WTC11 (cell line): ENCODE measurements around the gene DNAJB2. TPM values are rescaled to one million over a fixed set of nuclear protein-coding genes. Genes with fewer than 3 reads are reported as not detected.
A peak's percentile ranks its signal among the peaks of the same experiment; 100 is the strongest.

ENCODE experiments used
- ATF6 ChIP-seq: sonication (generic); formaldehyde crosslinking; IDR thresholded peaks from 2 replicates; pipeline ENCODE4 v1.8.1; 2023; ENCODE audit warnings: mild to moderate bottlenecking, missing genetic modification reagents
- CDX4 ChIP-seq: fragments of 250-450 bp; sonication (Bioruptor Pico); IDR thresholded peaks from 2 replicates; pipeline ENCODE4 v1.9.0; 2021; ENCODE audit warnings: moderate library complexity, mild to moderate bottlenecking, inconsistent platforms, borderline replicate concordance
- CTCF ChIP-seq: fragments of 200-600 bp; IDR thresholded peaks from 2 replicates; pipeline ENCODE4 v1.8.0; 2022; ENCODE audit warnings: antibody characterized with exemption
- E2F5 ChIP-seq: sonication (generic); formaldehyde crosslinking; IDR thresholded peaks from 2 replicates; pipeline ENCODE4 v1.8.1; 2022; ENCODE audit warnings: mild to moderate bottlenecking, moderate library complexity, missing genetic modification reagents
- EMX1 ChIP-seq: fragments of 250-450 bp; sonication (Bioruptor Pico); IDR thresholded peaks from 2 replicates; pipeline ENCODE4 v1.8.0; 2021; ENCODE audit warnings: mild to moderate bottlenecking
- GTF2I ChIP-seq: fragments of 250-450 bp; sonication (Bioruptor Pico); conservative IDR thresholded peaks from 2 replicates; pipeline ENCODE4 v1.4.0; 2021; ENCODE audit warnings: mild to moderate bottlenecking
- IRF1 ChIP-seq: sonication (generic); formaldehyde crosslinking; IDR thresholded peaks from 2 replicates; pipeline ENCODE4 v1.8.0; 2023; ENCODE audit warnings: missing genetic modification reagents
- NFATC4 ChIP-seq: fragments of 250-450 bp; sonication (Bioruptor Pico); IDR thresholded peaks from 2 replicates; pipeline ENCODE4 v1.9.0; 2021; ENCODE audit warnings: mild to moderate bottlenecking
- NR2C2 ChIP-seq: sonication (generic); formaldehyde crosslinking; IDR thresholded peaks from 2 replicates; pipeline ENCODE4 v1.8.0; 2022; ENCODE audit warnings: mild to moderate bottlenecking, missing genetic modification reagents
- PREB ChIP-seq: sonication (generic); formaldehyde crosslinking; IDR thresholded peaks from 2 replicates; pipeline ENCODE4 v1.8.1; 2022; ENCODE audit warnings: mild to moderate bottlenecking, missing genetic modification reagents, moderate library complexity, borderline replicate concordance
- RORB ChIP-seq: fragments of 250-450 bp; sonication (Bioruptor Pico); IDR thresholded peaks from 2 replicates; pipeline ENCODE4 v1.9.0; 2021; ENCODE audit warnings: mild to moderate bottlenecking
- STAT6 ChIP-seq: sonication (generic); formaldehyde crosslinking; conservative IDR thresholded peaks from 2 replicates; pipeline ENCODE4 v1.8.1; 2023; ENCODE audit warnings: mild to moderate bottlenecking, low read depth, missing genetic modification reagents, moderate library complexity
- TCF7 ChIP-seq: sonication (generic); formaldehyde crosslinking; IDR thresholded peaks from 2 replicates; pipeline ENCODE4 v1.8.0; 2022; ENCODE audit warnings: mild to moderate bottlenecking, low read depth, missing genetic modification reagents, moderate library complexity
- TP53 ChIP-seq: sonication (generic); formaldehyde crosslinking; IDR thresholded peaks from 2 replicates; pipeline ENCODE4 v1.8.1; 2023; ENCODE audit warnings: mild to moderate bottlenecking, missing genetic modification reagents
- USF1 ChIP-seq: sonication (generic); formaldehyde crosslinking; IDR thresholded peaks from 2 replicates; pipeline ENCODE4 v1.8.0; 2022; ENCODE audit warnings: mild to moderate bottlenecking, missing genetic modification reagents
- ZNF232 ChIP-seq: sonication (generic); formaldehyde crosslinking; IDR thresholded peaks from 2 replicates; pipeline ENCODE4 v1.8.0; 2022; ENCODE audit warnings: mild to moderate bottlenecking, missing genetic modification reagents
- ZNF423 ChIP-seq: fragments of 250-450 bp; sonication (Bioruptor Pico); IDR thresholded peaks from 2 replicates; pipeline ENCODE4 v2.1.2; 2022; ENCODE audit warnings: mild to moderate bottlenecking, moderate library complexity
- ZNF532 ChIP-seq: fragments of 250-450 bp; sonication (Bioruptor Pico); IDR thresholded peaks from 2 replicates; pipeline ENCODE4 v1.9.0; 2021; ENCODE audit warnings: mild to moderate bottlenecking, borderline replicate concordance
- ZNF671 ChIP-seq: fragments of 250-450 bp; sonication (Bioruptor Pico); IDR thresholded peaks from 2 replicates; pipeline ENCODE4 v1.8.0; 2021; ENCODE audit warnings: mild to moderate bottlenecking
- total RNA-seq: library from RNA; stranded (reverse); gene quantifications from 3 replicates; pipeline ENCODE4 v1.2.3, GENCODE V29; 2021

DNAJB2 gene
- total RNA-seq, 1 experiment from 2014 or later: 36.1 TPM

- TF ChIP-seq ZNF532 (CRISPR knock-in tag) (no peak), E2F5 (CRISPR knock-in tag) (0 out of 2 replicates have a peak, but pooled peaks have one; percentile 37), GTF2I (CRISPR knock-in tag) (no peak), NFATC4 (CRISPR knock-in tag) (no peak; the same call in 1 of the 2 replicates), STAT6 (no peak; the same call in 1 of the 2 replicates), CTCF (peak; percentile 96), ATF6 (no peak), RORB (CRISPR knock-in tag) (no peak), IRF1 (no peak), USF1 (CRISPR knock-in tag) (no peak; the same call in 1 of the 2 replicates), ZNF232 (peak; percentile 27; the same call in 1 of the 2 replicates), ZNF423 (CRISPR knock-in tag) (no peak), CDX4 (CRISPR knock-in tag) (no peak), EMX1 (CRISPR knock-in tag) (peak; percentile 52; the same call in 1 of the 2 replicates), ZNF671 (CRISPR knock-in tag) (no peak), TP53 (CRISPR knock-in tag) (peak; percentile 70; the same call in 1 of the 2 replicates), TCF7 (CRISPR knock-in tag) (no peak), NR2C2 (CRISPR knock-in tag) (no peak), PREB (no peak)
These were observed 15.5 kb downstream of the DNAJB2 start (continued) for GRCh38 chr2:219294356-219295351.
